Measurements from ENCODE around the gene PSMA8.
A peak's percentile ranks its signal among the peaks of the same experiment; 100 is the strongest.
"Not testable (repeated sequence)": the region's sequence is repeated elsewhere in the genome, so short reads cannot be mapped to it uniquely, and the experiment has no call there.

The PSMA8 gene

GRCh38 chr18:26128192-26128591 is 5.5 kb upstream of the PSMA8 start:
- H3K4me3 Mint-ChIP-seq, H3K4me1 Mint-ChIP-seq, H3K27ac Mint-ChIP-seq, DNase-seq, ATAC-seq, H3K27me3 Mint-ChIP-seq: not testable (repeated sequence)
- H3K9me3 Mint-ChIP-seq: peaks cover 8 to 11% of the 10 kb centered on the region in 2 donors

DNA sequence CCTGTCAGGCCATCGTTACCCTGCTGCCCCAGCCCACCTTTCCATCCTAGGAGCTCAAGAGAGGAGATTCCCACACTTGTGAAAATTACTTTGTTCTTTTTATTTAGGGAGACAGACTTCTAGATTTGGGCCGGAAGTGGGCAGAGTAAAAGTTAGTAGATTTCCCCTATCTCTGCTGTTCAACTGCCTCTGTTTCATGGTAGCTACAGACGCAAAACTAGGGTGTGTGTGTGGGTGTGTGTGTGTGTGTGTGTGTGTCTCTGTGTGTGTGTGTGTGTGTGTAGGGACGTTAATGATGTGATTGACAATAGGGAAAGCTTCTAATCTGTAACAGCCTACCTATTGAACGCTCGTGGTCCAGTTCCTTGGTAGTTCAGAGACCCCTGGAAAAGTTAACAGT is 438 bp downstream of the PSMA8 start:
- Mint-ChIP-seq H3K9me3 (no peaks in the 10 kb centered on the region), H3K27me3 (no peaks in the 10 kb centered on the region), H3K27ac (peak overlapping the region; percentile 59 to 86), H3K4me1 (no peaks in the 10 kb centered on the region), H3K4me3 (peak overlapping the region; percentile 52 to 72)
- DNase-seq (no peak), ATAC-seq (peak; percentile 70)

DNA sequence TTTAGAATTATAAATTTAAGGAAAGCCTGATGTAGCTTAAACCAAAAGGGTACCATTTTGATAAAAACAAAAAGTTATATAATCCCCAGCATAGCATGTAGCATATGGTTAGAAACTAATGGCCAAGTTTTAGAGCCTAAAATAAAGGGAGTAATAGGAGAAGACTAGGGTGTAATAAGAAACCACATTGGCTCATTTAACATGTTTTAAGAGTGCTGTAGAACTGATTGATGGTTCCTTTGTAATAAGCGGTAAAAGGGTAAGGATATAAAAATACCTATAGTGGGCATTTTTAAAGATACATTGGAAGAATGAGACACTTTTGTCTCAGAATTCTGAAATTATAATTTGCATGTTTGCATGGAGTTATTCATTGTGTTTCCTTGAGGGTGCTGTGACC is 1.9 kb downstream of the PSMA8 start:
- ATAC-seq (no peak), DNase-seq (no peak)
- Mint-ChIP-seq H3K27ac (no peak overlapping the region), H3K4me1 (no peaks in the 10 kb centered on the region), H3K27me3 (no peaks in the 10 kb centered on the region), H3K9me3 (peaks cover 0 to 4% of the 10 kb centered on the region in 2 donors), H3K4me3 (no peak overlapping the region)

DNA sequence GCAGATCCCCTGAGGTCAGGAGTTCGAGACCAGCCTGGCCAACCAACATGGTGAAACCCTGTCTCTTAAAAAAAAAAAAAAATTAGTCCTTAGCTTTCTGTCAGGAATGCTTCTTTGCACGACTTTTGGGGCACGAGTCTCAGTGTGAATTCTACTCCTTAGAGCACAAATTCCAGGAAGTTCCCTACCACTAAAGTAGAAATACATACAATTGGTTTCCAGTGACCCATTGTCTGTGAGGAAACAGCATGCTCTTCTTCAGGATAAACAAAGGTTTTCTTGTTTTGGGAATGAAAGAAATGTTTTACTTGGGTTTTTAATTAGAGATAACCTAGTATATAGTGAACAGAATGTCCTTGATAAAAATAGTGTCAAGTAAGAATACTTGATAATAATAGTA is 23.7 kb downstream of the PSMA8 start:
- DNase-seq: no peak
- no peak for ATAC-seq
- Mint-ChIP-seq H3K4me3 (no peak overlapping the region), H3K9me3 (no peaks in the 10 kb centered on the region), H3K4me1 (no peaks in the 10 kb centered on the region), H3K27me3 (no peaks in the 10 kb centered on the region), H3K27ac (no peak overlapping the region)

GRCh38 chr18:26159353-26159752 is 25.7 kb downstream of the PSMA8 start:
- H3K4me3 Mint-ChIP-seq: no peak overlapping the region
- no peaks in the 10 kb centered on the region for H3K27me3 Mint-ChIP-seq
- ATAC-seq: no peak
- H3K9me3 Mint-ChIP-seq: no peaks in the 10 kb centered on the region
- H3K4me1 Mint-ChIP-seq: no peaks in the 10 kb centered on the region
- no peak for DNase-seq
- H3K27ac Mint-ChIP-seq: no peak overlapping the region

GRCh38 chr18:26164571-26164970 is 30.9 kb downstream of the PSMA8 start:
- DNase-seq (no peak), ATAC-seq (no peak)
- no peak overlapping the region for H3K27ac Mint-ChIP-seq
- no peaks in the 10 kb centered on the region for H3K4me1 Mint-ChIP-seq
- no peaks in the 10 kb centered on the region for H3K9me3 Mint-ChIP-seq
- no peak overlapping the region for H3K4me3 Mint-ChIP-seq
- no peaks in the 10 kb centered on the region for H3K27me3 Mint-ChIP-seq

GRCh38 chr18:26167592-26167991 is 33.9 kb downstream of the PSMA8 start:
- not testable (repeated sequence) for H3K4me1 Mint-ChIP-seq, H3K27me3 Mint-ChIP-seq, ATAC-seq, H3K9me3 Mint-ChIP-seq, H3K27ac Mint-ChIP-seq, DNase-seq, H3K4me3 Mint-ChIP-seq

DNA sequence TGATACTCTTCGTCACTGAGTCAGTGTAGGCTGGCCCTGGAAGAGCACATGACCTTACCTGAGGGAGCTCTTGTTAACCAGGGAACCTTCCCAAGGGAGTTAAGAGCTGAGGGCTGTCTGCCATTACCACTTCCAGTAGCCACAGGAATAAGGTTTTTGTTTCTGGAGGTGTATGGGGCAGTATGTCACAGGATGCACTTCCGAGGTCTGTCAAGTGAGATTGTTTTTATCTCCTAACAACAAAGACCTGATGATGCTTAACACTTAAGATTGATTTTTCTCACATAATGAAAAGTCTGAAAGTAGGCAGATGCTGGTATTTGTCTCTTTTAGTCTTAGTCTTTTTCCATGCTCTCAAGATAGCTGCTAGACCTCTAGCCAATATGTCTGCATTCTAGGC is 41.8 kb downstream of the PSMA8 start:
- Mint-ChIP-seq H3K27ac (no peak overlapping the region), H3K27me3 (no peaks in the 10 kb centered on the region), H3K4me1 (no peaks in the 10 kb centered on the region), H3K4me3 (no peak overlapping the region), H3K9me3 (no peaks in the 10 kb centered on the region)
- ATAC-seq: no peak
- DNase-seq: no peak

GRCh38 chr18:26176134-26176533 is 42.5 kb downstream of the PSMA8 start:
- Mint-ChIP-seq H3K4me3 (no peak overlapping the region), H3K27ac (no peak overlapping the region), H3K4me1 (no peaks in the 10 kb centered on the region), H3K27me3 (no peaks in the 10 kb centered on the region), H3K9me3 (no peaks in the 10 kb centered on the region)
- ATAC-seq (no peak), DNase-seq (no peak)

GRCh38 chr18:26181343-26181826 is 47.7 kb downstream of the PSMA8 start:
- ATAC-seq (no peak), DNase-seq (no peak)
- Mint-ChIP-seq H3K9me3 (no peaks in the 10 kb centered on the region), H3K27ac (peak overlapping the region; percentile 41 to 71), H3K27me3 (no peaks in the 10 kb centered on the region), H3K4me3 (no peak overlapping the region), H3K4me1 (no peaks in the 10 kb centered on the region)

GRCh38 chr18:26183395-26184112 is 49.9 kb downstream of the PSMA8 start:
- Mint-ChIP-seq H3K9me3 (peaks cover 0 to under 1% of the 10 kb centered on the region in 2 donors), H3K27ac (no peak overlapping the region), H3K4me3 (no peak overlapping the region), H3K27me3 (no peaks in the 10 kb centered on the region), H3K4me1 (no peaks in the 10 kb centered on the region)
- no peak for ATAC-seq
- DNase-seq: no peak

DNA sequence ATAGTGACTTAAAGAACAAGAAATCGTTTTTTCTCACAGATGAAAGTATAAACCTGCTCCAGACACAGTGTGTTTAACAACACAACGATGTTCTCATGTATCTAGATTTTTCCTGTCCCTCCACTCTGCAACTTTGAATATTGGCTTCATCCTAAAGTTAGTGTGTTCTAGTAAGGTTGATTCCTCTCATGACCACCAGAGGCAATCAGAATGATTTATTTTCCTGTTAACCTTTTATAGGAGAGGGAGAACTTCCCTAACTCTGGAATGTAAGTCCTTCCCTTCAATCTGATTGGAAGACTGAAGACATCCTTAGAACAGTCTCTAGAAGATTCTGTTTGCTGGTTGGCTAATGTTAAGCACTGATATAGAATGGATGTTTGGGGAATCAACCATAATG is 51.6 kb downstream of the PSMA8 start:
- DNase-seq (no peak), ATAC-seq (no peak)
- no peaks in the 10 kb centered on the region for H3K27me3 Mint-ChIP-seq
- H3K9me3 Mint-ChIP-seq: peaks cover 0 to 5% of the 10 kb centered on the region in 2 donors
- H3K27ac Mint-ChIP-seq: no peak overlapping the region
- H3K4me1 Mint-ChIP-seq: peaks cover 7% of the 10 kb centered on the region
- H3K4me3 Mint-ChIP-seq: no peak overlapping the region

GRCh38 chr18:26190506-26190905 is 56.8 kb downstream of the PSMA8 start:
- H3K9me3 Mint-ChIP-seq: peaks cover 0 to 5% of the 10 kb centered on the region in 2 donors
- H3K27ac Mint-ChIP-seq: peak overlapping the region; percentile 86 to 96
- H3K4me3 Mint-ChIP-seq: peak overlapping the region; percentile 79 to 84
- peak; percentile 6 to 44 for DNase-seq
- no peaks in the 10 kb centered on the region for H3K27me3 Mint-ChIP-seq
- peaks cover 7% of the 10 kb centered on the region for H3K4me1 Mint-ChIP-seq
- peak; percentile 85 for ATAC-seq

GRCh38 chr18:26192233-26192632 is 58.6 kb downstream of the PSMA8 start:
- Mint-ChIP-seq H3K27ac (no peak overlapping the region), H3K4me1 (peaks cover 7% of the 10 kb centered on the region), H3K4me3 (no peak overlapping the region), H3K27me3 (no peaks in the 10 kb centered on the region), H3K9me3 (peaks cover 0 to 5% of the 10 kb centered on the region in 2 donors)
- DNase-seq (no peak), ATAC-seq (no peak)

DNA sequence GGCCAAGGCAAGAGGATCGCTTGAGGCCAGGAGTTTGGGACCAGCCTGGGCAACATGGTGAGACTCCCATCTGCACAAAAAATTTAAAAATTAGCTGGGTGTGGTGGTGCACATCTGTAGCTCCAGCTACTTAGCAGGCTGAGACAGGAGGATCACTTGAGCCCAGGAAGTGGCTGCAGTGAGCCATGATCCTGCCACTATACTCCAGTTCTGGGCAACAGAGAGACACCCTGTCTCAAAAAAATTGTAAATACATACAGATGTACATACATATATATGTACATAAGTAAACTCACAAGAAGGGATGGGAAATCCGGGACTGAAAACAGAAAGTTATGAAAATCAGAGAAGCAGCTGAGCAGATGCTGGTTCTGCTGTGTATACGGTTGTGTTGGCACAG is 62.9 kb downstream of the PSMA8 start:
- Mint-ChIP-seq H3K27me3 (no peaks in the 10 kb centered on the region), H3K9me3 (no peaks in the 10 kb centered on the region), H3K4me1 (no peaks in the 10 kb centered on the region), H3K4me3 (no peak overlapping the region), H3K27ac (no peak overlapping the region)
- DNase-seq: no peak
- no peak for ATAC-seq

GRCh38 chr18:26202001-26202400 is 68.3 kb downstream of the PSMA8 start:
- ATAC-seq, H3K27ac Mint-ChIP-seq, DNase-seq, H3K9me3 Mint-ChIP-seq, H3K4me3 Mint-ChIP-seq, H3K27me3 Mint-ChIP-seq, H3K4me1 Mint-ChIP-seq: not testable (repeated sequence)

GRCh38 chr18:26205318-26205717 is 71.6 kb downstream of the PSMA8 start:
- Mint-ChIP-seq H3K4me1 (no peaks in the 10 kb centered on the region), H3K4me3 (no peak overlapping the region), H3K9me3 (no peaks in the 10 kb centered on the region), H3K27ac (no peak overlapping the region), H3K27me3 (no peaks in the 10 kb centered on the region)
- ATAC-seq (no peak), DNase-seq (no peak)

All from stimulated activated naive CD8-positive, alpha-beta T cell treated with anti-CD3 and anti-CD28 coated beads, Interleukin-15, amount 100 ng/mL, for 72 hours (primary cell).